ENCODE measurements around the gene OPRL1.
"Not testable (repeated sequence)": the region's sequence is repeated elsewhere in the genome, so short reads cannot be mapped to it uniquely, and the experiment has no call there.

The OPRL1 gene

DNA sequence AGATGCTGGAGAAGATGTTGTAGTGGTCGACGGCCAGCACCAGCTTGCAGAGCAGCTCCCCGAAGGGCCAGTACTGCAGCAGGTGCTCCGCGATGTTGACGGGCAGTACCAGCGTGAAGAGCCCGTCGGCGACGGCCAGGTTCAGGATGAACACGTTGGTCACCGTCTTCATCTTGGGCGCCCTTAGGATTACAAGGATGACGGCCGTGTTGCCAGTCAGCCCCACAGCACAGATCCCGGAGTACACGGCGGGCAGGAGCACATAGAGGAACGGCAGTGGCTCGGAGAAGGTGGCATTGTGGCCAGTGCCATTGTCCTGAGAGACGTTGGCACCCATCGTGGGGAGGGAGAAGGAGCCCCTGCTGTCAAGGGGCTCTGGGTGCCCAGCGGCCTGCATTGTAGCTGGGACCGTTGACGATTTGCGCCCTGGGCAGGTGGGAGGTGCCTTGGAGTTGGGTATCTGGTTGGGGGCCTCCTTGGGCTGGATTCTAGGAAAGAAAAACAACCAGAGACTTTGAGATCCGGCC, 26.6 kb downstream of the OPRL1 start:
- no peak for DNase-seq

GRCh38 chr20:64106981-64107735, 27.3 kb downstream of the OPRL1 start, which contains the start of gene NPBWR2:
NPBWR2 (minus strand) TSS chr20:64107565; CDS start chr20:64106831, 734 bp downstream.
- DNase-seq: no peak

- DNase-seq: no peak
These were observed 28.0 kb downstream of the OPRL1 start for GRCh38 chr20:64107736-64108457.

DNA sequence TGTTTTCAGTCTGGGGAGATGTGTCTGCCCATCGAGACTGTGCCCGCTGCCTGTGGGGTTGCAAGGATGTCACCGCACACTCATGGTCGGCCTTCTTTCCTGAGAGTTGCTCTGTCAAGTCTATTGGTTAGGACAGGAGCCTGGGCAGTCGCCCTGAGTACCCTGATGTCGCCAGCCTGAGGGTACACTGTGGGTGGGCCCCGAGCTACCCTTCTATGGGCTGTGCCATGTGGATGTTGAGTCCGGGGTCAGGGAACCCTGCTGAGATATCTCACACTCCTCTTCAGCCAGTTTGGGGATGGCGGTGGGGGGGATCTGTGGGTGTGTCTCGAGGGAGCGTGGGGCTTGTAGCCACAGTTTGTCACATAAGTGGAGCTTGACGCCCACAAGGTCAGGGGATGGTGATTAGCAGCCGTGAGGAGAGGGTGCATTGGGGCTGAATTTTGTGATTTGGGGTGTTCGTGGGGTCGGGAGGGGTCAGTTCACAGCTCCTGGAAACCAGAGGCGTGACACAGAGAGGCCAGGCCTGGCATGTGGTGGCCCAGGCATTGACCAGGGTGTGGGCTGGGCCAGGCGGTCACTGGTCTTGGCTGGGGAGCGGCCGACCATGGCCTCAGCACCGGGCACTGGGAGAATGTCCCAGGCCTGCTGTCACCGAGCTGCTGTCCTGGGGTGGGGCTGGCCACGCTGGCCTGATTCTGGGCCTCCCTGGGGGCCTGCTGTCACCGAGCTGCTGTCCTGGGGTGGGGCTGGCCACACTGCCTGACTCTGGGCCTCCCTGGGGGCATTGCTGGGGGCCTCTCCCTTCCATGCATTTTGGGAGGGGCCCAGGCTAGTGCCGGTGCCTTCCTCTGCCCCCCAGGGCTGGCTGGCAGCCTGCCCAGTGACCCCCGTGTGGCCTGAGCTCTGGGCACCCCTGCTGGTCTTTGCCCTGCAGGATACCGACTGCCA, 29.1 kb downstream of the OPRL1 start:
- DNase-seq: no peak

DNA sequence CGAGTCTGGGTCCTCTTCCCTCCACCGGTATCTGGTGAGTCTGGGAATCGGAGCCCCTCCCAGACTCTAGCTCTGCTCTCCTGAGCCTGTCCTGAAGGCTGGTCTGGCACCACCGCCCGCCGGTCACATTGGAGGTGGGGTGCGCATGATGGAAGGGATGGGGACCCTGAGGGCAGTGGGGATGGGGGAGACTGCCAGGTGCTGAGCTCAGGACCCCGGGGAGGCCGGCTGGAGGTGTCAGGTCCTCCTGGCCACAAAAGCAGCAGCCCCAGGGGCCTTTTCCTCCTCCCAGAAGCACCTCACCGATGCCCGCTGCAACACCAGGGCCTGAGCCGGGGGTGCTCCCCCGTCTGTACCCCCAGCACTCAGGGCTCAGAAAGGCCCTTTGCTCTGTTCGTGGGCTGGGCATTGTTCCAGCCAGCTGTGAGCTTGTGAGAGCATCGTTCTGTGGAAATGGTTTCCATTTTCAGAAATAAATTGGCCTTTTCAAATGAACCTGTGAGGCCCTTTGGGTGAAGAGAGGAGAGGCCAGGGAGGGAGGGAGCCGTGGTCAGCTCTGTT, 30.0 kb downstream of the OPRL1 start:
- no peak for DNase-seq

DNA sequence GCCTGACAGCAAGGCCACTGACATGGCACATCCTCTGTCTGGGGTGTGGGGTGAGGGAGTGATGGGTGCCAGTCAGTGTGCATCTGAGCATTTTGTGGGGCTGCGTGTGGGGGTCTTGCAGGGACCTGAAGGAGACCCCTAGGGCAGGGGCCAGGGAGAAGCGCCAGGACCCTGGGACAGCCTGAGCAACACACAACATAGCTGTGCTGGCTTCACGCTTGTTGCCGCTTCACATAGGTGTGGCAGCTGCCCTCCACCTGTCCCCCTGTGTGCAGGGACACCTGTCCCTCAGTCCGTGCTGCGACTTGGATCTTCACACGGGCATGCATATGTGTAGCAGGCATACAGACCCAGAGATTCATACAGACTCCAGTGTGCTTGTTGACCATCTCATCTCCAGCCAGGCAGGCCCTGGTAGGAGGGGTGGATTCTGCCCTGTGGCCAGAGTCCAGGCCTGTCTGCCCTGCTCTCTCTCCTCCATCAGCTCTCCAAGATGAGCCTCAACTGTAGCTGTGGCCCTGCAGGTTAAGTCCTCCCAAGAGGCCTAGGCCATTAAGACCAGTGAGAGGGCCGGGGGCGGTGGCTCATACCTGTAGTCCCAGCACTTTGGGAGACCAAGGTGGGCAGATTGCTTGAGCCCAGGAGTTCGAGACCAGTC, 30.7 kb downstream of the OPRL1 start:
- no peak for DNase-seq

DNA sequence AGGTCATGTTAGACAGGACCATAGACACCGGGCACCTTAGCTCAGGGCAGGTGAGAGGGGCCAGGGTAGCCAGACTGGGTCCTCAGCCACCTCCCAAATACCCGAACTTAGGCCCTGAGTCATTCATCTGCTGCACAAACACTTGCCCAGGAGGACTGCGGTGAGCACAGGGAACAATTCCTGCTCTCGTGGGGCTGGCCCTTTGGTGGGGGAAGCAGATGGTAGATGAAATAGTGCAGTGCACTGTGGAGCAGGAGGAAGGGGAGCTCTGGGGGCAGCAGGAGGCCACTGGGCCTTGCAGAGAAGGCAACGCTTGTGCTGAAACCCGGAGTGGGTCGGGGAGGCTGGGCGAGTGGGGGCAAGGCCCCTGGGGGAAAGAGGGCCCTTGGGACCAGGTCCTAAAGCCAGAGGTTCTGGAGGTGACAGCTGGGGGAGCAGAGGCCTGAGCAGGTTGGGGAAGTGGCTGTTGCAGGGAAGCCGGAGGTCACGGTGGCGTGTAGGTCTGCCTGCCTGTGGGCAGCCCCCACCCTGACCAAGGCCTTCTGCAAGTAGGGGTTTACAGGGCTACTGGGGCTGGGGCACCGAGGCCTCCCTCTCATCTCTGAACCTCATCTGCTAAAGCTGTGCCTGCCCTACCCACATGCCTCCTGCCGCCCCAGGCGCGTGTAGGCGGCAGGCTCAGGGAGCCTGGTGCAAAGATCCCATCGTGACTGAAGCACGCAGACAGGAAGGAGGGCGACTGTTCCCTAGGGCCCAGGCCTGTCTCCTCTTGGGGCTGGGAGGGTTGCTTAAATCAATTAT, 32.2 kb downstream of the OPRL1 start:
- no peak for DNase-seq

- DNase-seq: no peak
These were observed 33.0 kb downstream of the OPRL1 start for GRCh38 chr20:64112691-64113443.

DNA sequence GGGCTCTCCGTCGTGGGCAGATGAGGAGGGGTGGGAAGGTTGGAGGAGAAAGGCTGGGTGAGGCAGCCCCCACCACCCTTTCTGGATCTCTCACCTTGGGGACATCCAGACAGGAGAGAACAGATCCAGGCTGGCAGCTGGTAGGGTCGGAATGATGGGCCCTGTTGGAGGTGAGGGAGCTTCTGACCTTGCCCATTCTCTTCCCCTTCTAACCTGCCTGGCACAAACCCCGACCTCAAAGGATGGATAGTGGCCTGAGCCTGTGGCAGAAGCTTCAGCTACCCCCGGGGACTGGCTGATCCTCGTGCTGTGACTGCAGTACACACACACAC, 33.5 kb downstream of the OPRL1 start:
- no peak for DNase-seq

DNA sequence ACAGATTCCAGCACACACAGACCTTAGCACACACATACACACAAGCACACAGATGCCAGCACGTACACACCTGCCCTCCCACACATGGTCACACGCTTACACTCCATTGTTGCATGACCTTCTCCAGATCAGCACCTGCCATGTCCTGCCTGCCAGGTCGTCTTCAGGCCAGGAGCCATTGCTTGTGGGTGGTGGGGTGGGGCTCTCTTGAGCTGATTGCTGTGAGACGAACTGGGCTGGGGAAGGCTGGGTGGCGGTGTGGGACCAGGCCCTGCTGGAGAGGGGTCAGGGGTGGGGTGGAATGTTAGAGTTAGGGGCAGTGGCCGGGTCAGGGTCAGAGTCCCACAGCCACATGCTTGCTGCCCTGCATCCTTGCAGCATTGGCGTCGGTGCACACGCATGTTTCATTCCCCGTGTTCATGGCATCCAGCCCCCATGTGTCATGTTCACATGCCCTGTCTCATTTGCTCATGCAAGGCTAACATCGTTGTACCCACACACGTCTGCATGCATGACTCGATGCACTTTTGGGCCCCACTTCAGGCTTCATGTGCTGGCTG, 34.0 kb downstream of the OPRL1 start:
- DNase-seq: no peak

GRCh38 chr20:64114356-64114971, 34.6 kb downstream of the OPRL1 start:
- DNase-seq: no peak

DNA sequence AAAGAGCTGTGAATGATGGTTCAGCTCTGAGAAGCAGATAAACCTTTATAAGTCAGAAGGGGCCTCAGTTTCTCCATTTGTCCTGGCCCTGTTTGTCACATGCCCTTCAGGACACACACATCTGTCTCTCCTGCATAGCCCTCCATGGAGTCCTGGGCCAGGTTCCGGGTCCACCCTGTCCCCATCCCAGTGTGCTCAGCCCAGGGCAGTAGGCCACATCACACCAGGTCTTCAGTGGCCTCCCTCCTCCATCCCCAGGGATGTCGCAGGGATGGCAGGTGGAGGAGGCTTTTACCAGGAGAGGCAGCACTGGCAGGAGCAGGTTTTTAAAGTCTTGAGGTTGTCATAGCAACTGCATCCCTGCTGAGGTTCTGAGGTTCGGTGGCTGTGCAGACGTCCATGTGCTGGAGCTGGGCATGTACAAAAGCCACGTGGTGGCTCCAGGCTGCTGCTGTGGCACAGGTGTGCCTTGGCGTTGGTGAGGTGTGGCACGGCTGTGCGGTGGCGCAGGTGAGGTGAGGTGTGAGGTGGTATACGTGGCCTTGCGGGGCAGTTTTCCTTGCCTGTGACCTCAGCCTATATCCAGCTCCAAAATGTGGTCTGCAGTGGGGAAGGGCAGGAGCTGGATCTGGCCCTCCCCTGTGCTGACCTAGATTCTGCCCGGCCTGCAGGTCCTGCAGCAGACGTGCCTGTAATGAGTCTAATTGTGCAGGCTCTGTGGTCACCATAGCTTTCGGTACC, 35.5 kb downstream of the OPRL1 start:
- no peak for DNase-seq

GRCh38 chr20:64116016-64116415, 36.1 kb downstream of the OPRL1 start:
- no peak for DNase-seq

GRCh38 chr20:64116541-64117431, 36.9 kb downstream of the OPRL1 start:
- no peak for DNase-seq

DNA sequence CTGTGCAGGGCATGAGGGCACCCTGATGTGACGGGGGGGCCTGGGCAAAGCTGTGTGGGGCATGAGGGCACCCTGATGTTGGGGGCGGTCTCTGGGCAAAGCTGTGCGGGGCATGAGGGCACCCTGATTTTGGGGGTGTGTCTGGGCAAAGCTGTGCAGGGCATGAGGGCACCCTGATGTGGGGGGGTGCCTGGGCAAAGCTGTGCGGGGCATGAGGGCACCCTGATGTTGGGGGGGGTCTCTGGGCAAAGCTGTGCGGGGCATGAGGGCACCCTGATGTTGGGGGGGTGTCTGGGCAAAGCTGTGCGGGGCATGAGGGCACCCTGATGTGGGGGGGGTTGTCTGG, 37.5 kb downstream of the OPRL1 start:
- DNase-seq: not testable (repeated sequence)

DNA sequence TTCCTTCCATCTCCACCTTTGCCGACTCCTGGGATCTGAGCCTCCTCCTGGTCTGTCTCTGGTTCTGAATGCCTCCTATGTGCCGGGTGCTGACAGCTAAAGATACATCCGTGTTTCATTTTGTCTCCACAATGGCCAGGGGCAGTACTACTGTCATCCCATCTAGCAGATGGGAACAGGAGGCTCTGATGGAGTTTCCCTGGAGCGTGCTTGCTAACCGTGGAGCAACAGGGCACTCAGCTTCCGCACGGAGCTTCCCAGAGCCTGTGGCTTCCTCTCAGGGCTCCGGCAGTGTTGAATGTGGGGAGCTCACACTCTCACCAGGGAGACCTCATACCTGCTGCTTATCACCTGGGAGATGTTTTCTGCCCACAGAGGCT, 39.4 kb downstream of the OPRL1 start:
- DNase-seq: no peak

DNA sequence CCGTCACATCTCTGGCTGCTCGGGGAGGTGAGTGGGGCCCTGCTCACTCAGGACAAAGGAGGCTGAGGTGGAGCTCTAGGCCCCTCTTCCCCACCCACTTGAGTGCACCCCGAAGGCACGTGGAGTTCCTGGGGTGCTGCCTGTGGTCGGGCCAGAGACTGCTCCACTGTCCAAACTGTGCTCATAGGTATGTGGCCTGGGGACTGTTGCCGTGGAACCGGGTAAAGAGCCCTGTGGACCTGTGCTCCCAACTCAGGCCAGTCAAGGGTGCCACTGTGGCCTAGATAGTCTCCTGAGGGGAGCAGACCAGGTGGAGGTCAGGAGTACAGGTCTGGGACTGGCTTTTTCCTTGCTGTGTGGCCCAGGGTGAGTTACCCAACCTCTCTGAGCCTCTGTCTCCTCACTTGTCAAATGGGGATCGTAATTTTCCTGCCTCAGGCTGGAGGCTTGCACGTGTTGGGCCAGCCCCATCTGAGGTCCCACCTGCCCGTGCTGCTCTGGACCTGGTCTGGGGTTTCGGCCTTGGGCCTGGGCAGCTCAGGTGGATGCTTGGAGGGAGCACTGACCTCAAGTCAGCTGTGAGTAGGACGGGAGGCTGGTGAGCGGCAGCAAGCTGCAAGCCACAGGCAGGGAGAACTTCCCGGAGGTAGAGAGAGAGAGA, 39.9 kb downstream of the OPRL1 start:
- no peak for DNase-seq

DNA sequence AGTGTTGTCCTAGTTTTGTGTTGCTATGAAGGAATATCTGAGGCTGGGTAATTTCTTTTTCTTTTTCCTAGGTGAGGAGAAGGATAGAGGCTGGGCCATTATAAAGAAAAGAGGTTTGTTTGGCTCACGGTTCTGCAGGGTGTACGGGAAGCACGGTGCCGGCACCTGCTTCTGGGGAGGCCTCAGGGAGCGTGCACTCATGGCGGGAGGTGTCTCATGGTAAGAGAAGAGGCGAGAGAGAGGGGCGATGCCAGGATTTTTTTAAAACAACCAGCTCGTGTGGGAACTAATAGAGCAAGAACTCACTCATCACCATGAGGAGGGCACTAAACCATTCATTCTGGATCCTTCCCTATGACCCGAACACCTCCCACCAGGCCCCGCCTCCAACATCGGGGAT, 41.7 kb downstream of the OPRL1 start:
- DNase-seq: no peak
